ENCODE data around the gene MAML2.
"Not testable (repeated sequence)": the region's sequence is repeated elsewhere in the genome, so short reads cannot be mapped to it uniquely, and the experiment has no call there.

MAML2 gene

DNA sequence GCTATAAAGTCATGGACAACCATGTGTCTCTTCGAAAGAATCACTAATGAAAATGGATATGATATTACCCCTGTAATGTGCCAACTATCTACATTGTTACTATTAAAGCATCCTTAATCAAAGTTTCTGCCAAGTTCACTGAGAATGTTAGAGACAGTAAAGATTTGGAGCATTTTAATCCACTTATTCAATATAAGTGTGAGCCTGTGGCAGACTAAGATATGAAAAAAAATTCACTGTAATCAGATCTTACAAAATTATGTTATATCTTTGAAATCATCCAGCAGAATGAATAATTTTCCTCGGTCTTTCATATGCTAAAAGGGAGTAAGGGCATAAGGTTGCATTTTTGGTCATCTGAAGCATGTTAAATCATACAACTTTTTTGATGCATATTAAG lies 49.9 kb downstream of the MAML2 start:
- no peak for DNase-seq (ENCODE audit: low read depth in 2 of 2)

DNA sequence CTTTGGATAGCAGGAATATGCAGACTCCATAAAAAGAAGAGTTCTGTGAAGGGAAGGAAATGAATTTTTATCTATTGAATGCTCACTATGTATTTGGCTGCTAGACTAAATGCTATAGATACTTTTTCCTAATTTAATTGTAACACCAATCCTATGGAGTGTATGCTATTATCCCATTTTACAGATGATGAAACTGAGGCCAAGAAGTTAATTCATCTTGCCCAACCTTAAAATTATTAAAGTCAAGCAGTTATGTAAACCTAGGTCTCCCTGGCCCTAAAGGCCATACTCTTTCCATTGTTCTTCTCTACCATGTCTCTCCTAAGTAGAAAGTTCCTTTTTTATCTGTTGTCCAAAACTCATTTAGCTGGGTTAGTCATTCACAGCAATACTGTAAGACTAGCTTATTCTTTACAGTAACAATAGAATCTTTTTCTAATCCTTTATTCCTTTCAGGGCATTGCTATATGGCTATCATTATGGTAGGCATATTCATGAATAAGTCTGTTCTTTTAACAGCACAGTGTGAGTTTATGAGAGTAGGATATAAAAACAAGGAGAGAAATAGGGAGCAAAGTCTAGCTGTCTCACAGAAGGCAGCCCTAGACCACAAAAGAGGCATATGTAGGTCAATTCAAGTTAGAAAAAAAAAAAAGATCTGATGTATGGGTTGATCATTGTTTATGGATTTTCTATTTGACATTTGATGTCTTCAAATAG lies 50.5 kb downstream of the MAML2 start:
- DNase-seq (ENCODE audit: low read depth in 2 of 2), result no peak

DNA sequence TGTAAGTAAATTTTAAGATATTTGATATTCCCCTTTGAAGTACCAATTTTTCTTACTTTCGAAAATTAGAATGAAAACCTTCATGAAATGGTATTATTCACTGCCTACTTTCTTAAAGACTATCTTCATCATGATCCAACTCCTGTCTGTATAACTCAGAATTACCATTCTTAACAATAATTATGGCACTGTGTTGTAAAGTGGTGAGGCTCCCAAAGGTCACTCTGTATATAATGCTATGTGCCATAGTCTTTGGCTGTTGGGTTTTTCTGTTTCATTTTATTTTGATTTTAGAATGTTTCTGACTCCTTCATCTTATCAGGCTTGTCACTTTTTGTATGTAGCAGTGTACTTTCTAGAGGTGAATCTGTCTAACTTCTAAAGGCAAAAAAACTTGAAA lies 52.4 kb downstream of the MAML2 start:
- DNase-seq (ENCODE audit: low read depth in 2 of 2), result no peak

DNA sequence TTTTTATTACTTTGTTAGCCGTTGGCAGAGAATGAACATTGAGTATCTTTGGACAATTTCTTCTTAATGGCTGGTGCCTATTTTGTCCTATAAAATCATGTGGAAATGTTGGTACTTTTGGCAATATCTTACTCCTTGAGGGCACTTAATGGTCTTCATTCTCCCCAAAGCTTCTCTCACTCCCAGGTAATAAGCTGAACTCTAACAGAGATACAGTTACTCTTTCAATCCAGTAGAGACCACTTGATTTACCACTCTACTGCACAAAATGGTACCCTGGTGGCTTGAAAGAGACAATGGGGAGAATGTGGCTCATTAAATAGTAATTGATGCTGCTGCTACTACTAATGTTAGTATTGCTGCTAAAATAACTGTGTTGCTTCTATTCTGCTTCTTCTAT lies 53.0 kb downstream of the MAML2 start:
- DNase-seq (ENCODE audit: low read depth in 2 of 2), result no peak

DNA sequence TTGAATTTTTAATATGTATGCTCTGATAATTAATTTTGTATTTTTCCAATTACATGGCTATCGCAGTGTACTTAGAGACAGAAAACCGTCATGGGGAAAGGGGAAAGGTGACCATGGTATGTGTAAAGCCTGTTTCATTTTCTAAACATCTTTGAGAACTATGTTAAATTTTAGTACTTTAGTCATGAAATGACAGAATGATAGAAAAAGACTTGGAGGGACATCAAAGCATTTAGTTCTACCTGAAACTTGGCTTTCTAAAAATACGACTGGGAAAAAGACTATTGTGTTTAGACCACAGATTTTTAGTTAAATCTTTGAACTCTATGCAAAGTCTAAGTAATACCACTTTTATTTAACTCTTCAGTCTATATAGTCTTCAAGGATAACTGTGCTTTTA lies 54.1 kb downstream of the MAML2 start:
- DNase-seq (ENCODE audit: low read depth in 2 of 2), result no peak

DNA sequence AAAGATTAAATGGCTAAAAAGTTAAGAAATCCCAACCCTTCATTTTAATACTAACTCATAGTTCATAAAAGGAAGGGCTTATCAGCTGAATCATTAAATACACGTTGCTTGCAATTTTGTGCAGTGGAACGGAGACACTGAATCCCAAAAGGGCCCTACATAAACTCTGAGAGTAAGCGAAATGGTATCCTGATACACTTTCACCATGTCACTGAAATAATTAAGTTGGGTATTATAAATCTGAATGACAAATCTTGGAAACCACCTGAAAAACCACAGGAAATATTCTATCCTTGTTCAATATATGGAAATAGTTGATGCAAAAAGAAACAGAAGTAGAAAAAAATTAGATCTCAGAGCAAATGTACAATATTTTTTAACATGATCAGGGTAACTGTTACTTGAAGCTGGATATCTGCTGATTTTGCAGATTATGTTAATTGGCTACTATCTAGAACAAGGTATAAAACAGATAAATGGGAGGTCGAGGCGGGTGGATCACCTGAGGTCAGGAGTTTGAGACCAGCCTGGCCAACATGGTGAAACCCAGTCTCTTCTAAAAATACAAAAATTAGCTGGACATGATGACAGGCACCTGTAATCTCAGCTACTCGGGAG lies 55.1 kb downstream of the MAML2 start:
- DNase-seq (ENCODE audit: low read depth in 2 of 2), result no peak

DNA sequence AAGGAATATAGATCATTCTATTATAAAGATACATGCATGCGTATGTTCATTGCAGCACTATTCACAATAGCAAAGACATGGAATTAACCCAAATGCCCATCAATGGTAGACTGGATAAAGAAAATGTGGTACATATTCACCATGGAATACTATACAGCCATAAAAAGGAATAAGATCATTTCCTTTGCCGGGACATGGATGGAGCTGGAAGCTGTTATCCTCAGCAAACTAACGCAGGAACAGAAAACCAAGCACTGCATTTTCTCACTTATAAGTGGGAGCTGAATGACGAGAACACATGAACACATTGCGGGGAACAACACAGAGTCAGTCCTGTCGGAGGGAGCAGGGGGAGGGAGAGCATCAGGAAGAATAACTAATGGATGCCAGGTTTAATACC lies 57.0 kb downstream of the MAML2 start:
- DNase-seq (ENCODE audit: low read depth in 2 of 2), result not testable (repeated sequence)

DNA sequence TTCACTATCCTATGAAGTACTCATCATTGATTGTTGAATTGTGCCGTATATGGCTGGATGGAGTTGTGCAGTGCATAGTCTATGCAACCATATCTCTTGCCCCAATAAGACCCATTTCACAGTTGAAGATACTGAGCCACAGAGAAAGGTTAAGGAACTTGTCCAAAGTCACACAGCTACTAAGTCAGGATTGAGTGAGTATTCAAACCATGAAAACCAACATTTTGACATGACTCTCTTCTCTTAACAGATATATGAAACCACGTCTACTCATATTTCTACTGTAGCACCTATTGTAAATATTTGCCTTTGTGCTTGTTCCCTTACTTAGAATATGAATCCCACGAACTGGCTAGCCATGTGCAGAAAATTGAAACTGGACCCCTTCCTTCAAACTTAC lies 58.1 kb downstream of the MAML2 start:
- no peak for DNase-seq (ENCODE audit: low read depth in 2 of 2)

DNA sequence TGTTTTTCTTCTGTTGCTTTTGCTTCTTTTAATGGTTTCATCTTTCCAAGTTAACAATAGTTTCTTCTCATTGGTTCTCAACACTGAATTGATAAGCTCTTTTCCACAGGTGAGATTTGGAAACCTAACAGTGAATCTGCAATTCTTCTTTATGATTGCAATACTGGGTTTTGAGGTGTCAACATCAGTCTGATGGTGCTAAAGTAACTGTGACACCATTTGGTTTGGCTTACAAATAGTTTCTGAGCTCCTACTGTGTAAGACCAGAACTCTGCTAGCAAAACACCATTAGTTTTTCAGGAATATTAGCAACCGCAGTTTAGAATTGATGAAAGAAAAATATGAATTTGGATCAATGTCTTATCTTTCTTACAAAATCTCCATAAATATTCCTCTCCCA lies 58.6 kb downstream of the MAML2 start:
- DNase-seq (ENCODE audit: low read depth in 2 of 2), result no peak

DNA sequence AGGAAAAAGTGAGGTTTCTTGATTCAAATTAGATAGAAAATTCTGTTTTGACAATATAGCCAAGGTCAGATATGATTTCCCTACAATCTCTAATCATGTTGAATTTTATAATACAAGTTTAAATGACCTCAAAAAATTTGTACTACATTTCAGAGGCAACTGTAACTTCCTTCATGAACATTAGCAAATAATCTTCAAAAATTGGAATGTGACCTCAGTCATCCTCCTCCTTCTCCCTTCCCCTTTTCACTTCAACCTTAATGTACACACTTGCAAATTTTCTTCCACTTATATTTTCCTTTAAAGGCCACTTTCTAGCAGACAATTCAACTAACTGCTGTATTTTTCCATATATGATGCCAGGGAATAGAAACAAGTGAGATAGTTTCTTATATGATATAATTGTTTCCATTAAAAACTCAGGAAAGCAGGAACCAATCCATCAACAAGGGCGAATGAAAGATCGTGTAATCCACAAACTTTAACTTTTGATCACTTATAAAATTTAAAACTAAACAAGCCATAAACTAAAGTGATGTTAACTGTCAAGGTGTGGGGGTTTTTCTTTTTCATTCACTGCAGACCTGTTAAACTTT lies 60.3 kb downstream of the MAML2 start:
- DNase-seq (ENCODE audit: low read depth in 2 of 2), result no peak

DNA sequence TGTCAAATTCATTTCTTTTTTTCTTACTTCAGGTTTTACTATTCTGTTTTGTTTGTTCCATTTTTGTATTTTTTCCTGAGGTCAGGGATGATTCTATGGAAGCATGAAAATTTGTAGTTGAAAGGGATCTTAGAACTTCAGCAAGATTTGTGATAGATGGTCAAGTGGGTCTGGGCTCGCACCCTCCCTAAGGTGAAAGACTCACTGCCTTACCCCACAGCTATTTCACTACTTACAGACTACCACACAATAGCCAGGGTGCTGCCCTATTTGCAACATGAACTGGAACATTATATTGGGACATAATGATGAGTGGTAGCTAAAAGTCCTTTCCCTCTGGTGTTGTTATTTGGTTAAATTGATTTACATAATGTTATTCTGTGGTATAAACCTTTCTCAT lies 62.6 kb downstream of the MAML2 start:
- DNase-seq (ENCODE audit: low read depth in 2 of 2), result no peak

DNA sequence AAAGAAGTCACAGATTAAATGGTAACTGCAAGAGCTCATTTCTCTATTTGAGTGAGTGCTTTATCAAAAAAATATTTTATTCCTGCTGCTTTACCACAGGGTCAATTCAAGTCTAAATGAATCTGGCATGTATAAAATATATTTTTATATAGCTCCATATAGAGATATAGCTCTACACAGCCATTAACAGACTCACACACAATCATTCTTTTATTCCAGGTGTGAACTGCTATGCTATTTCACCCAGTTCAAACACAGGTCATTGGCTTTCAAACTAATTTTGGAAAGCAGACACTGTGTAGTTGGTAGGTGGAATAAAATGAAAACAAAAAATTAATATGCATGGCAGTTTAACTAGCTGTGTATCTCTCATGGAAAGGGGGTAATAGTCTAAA lies 63.1 kb downstream of the MAML2 start:
- DNase-seq (ENCODE audit: low read depth in 2 of 2), result no peak

DNA sequence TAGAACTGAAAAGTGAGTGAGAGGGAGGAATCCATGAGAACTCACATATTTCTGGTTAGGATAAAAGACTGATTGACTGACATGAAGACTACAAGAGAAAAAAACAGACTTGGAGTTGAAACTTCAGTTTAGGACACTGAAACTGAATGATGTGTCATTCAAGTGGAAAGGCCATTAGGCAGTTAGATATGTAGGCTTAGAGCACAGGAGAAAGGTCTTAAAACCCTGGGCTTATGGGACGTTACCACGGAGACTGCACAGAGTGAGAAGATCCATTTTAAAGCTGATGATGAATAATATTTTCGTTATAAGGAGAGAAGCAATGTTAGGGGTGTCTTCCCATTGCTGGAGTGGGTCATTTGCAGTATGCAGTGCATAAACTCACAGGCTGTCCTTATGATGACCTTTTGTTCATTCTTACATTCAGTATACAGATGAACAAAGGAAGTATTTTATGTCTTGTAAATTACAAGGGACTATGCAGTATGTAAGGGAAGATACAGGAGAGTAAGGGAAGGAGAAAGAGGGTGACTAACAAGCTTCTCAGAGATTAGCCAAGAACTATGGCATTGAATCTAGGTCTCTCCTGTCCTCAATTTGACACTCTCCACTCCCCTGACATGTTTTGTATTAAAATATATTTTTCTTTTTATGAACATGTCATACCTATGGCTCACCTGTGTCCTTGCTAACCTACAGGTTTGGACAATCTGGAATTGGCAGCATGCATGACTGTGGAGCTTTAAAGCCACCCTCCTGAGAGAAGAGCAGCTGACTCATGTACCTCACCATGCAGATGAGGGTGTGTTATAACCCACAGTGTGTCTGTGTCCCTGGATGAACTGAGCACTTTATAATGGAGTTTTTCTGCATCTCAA lies 63.7 kb downstream of the MAML2 start:
- DNase-seq (ENCODE audit: low read depth in 2 of 2), result no peak

DNA sequence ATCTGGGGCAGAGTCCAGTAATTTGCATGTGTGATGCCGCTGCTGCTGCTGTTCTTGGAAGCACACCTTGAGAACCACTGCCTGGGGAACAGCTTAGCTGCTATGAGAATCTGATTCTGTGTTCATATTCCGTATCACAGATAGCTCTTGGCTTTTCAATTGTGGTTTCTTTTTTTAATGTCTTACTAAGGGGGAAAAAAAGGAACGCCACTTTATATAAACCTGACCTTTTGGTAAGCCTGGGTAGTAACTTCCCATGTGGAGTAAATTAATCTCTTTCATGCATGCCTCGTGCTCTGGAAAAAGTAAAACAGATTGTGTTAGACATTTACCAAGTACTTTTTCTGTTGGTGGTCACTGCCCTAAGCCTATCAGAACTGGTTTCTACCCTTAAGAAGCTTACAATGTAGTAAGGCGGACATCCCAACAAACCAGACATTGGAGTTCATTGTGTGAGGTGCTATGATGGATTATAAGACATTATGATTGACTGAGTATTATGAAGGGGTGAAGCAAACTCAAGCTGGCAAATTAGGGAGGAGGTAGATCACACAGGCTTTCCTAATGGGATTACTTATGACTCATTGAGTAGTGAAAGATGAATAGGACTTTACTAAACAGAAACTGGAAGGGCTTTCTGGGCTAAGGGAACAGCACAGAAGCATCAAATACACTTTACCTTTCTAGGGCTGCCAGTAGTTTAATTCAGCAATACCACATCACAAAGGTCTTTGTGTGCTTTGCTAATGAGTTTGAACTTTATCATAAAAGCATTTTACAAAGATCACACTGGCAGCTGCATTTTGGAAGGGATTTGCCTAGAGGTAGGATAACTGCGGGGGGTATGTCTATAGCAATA lies 64.7 kb downstream of the MAML2 start:
- no peak for DNase-seq (ENCODE audit: low read depth in 2 of 2)

DNA sequence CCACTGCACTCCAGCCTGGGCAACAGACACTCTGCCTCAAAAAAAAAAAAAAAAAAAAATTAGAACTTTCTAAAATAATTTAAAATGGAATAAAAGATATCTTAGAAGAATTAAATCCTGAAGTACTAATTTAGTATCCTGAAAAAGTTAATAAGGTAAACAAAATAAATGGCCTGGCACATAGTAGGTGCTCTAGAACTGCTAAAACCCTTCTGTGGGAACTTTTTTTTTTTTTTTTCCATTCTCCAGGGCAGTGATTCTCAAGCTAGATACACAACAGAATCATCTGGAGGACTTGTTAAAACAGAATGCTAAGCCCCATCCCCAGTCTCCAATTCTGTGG lies 65.3 kb downstream of the MAML2 start:
- DNase-seq (ENCODE audit: low read depth in 2 of 2), result no peak

DNA sequence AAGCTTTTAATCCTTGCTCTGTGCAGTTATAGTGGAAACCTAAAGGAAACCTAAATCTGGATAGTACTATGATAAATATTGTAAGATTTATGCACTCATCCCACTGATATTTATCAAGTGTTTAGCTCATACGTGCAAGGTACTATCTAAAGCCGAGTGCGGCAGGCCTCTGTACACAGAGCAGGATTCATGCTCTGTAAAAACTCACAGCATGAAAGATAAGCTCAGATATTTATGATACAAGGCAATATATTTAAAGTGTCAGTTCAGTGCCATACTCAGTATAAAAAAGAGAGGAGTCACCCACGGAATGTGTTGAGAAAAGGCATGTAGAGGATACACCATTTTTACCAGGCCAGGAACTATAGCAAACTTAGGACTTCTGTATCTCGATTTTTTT lies 66.2 kb downstream of the MAML2 start:
- DNase-seq (ENCODE audit: low read depth in 2 of 2), result no peak

DNA sequence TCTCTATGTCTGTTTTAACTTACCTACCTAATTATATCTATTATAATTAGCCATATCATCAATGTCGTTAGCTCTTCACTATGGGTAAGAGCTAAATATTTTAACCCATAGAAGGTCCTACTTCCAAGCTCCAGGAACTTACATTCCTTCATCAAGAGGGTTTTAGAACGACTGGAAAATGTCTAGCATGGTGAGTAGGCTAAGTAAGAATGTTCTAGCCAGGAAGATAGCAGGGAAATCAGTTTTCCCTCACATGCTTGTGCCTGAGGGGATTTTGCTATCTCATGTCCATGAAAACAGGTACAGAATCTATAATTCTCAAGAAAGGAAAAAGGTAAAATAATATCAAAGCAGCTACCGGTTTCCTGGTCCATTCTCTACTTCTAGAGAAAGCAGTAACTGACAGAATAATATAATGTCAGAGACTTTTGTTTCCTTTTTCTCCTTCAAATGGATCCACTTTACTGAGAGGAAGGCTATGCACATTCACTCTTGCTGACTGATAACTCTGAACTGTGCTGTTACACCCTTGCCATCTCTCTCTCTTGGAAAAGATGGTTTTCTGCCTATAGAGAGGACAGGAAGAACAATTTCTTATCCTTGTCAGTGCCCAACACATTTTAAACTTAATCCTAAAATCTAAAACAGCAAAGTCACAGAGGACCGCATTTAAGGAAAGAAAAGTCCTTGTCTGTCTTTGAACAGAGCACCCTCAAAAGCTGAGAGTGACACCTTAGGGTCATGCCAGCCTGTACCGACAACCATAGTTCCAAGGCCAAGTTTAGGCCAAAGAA lies 67.0 kb downstream of the MAML2 start:
- DNase-seq (ENCODE audit: low read depth in 2 of 2), result no peak

DNA sequence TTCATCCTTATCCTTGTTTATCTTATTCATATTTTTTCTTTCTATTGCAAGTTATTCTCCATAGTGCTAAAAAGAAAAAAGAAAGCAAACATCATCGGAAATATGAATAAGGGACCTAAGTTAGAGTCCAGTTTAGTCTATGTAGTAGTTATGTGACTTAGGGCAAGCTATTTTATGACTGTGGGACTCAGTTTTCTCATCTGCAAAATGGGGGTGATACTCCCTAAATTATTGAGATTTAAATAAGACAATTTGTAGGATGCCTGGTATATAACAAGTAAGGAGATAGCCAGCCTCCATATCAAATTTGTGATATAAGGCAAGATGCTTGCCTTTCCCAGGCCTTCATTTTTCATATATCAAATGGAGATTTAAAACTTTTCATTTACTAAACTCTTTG lies 69.5 kb downstream of the MAML2 start:
- DNase-seq (ENCODE audit: low read depth in 2 of 2), result no peak

DNA sequence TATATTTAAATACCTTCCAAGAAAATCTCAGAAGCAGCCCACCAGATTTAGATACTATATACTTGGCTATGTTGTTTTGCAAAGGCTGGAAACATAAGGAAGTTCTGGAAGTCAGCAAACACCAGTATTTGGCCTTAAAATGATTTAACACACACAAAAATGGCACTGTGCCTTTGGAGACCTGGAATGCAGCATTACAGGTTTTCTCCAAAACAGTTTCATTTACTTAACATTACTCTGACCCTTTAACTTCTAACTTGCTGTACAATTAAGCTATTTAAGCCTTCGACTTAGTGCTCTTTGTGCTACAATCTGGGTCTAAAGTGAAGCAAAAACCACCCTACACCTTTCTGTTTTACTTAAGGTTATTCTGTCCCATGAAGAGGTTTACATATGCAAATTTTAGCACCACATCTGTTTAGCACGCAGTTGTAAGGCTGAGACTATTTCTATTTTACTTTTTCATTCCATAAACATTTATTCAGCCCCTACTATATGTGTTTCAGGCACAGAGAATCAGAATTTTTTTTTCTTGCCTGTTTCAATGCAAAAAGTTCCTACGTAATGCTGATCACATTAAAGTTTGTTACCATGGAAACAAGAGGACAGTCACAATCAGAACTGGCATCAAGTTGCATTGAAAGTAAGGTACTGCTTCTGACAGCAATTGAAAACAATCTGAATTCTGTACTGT lies 70.3 kb downstream of the MAML2 start:
- no peak for DNase-seq (ENCODE audit: low read depth in 2 of 2)

DNA sequence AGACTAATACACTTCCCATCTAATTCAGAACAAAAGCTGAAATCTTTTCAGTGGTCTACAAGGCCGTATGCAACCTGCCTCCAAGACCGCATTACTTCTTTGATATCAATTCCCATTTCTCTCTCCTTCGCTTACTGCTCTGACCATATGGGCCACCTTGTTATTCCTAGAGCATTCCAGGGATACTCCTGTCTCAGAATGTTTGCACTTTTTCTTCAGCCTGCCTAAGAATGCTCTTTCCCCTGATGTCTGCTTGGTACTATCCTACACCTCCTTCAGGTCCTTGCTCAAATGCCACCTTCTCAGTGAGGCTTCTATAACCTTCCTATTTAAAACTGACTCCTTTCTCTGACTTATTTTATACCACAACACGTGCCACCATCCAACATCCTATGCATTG lies 71.2 kb downstream of the MAML2 start:
- no peak for DNase-seq (ENCODE audit: low read depth in 2 of 2)
